Activated CD4-positive, alpha-beta T cell treated with anti-CD3 and anti-CD28 coated beads, Interleukin-2, amount 50 U/mL, for 1 hour (primary cell): Measurements from ENCODE around the gene RBM17.
A peak's percentile ranks its signal among the peaks of the same experiment; 100 is the strongest.
"Not testable (repeated sequence)": the region's sequence is repeated elsewhere in the genome, so short reads cannot be mapped to it uniquely, and the experiment has no call there.

ENCODE experiments used
- DNase-seq: peaks from one replicate; pipeline ENCODE4 v3.0.0-alpha.2; 2020

Gene RBM17

DNA sequence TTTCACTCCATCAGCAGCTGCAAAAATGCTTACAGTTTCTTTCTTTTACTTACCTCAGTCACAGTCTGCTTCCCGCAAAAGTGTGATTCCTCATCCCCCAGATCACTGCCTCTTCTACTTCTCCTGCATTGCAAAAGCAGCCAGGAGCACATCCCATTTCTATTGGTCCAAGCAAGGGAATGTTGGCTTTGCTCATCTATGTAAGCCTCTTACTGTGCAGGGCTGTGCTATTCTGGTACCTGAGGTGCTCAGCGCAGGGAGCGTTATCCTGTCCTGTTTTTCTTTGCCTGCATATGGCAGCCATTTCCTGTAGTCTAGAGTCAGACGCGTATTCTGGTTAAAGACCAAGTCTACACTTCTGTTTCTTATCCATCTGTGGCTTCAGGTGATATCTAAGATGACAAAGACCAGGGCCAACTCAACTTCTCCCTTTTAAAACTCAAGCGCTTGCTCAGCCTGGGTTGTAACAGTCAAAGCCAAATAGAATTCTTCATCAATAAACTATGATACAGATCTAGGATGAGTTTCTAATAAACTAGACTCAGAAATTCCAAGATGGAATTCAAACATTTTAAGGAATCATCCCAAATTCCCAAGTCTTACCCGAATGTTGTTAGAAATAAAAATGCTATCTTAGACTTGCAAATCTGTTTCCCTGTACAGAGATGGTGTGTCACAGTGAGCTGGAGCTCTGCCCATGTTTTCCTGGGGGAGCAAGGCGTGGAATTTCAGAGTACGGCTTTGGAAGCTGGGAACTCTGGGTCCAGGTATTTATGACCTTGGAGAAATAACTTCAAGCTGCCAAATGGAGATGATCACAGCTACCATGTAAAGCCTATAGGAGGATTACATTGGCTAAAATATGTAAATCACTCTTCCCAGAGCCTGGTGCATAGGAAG is 6.1 kb upstream of the RBM17 start:
- no peak for DNase-seq

GRCh38 chr10:6083523-6084475 is 5.0 kb upstream of the RBM17 start:
- DNase-seq = peak; percentile 23

DNA sequence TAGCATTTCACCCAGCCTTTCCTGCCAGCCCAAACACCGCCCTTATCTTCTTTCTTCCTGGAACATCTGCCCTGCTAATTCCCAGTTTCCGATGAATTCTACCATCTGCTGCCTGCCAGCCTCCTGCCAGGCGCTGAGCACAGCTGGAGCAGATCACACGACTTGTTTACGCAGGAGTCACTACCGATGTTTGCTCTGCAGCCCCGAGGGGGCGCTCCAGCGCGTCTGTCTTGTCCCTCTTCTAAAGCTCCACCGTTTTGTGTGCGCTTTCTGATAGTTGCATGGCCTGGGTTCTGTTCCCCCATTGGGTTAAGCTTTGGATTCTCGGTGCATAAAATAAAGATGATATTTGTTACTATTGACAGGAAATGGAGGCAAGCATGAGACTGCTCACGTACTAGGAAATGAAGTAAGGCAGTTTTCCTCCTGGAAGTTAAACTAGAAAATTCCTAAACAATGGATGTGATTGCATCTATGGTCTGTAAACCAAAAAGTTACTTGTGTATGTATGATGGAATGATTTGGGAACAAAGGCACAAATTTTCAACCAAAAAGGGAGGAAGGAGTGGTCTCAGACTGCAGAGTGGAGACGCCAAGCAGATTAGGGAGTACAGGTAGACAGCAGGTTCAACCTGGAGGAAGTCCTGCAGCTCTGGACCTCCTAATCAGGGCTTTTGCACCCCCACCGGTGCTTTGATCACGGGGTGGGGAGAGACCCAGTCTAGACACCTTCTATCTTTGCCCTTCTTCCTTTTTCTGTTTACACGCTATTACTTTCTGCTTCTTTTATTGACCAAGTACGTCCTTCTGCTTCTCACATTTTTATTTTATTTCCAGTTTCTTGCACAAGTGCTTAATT is 2.2 kb upstream of the RBM17 start:
- DNase-seq = peak; percentile 84

GRCh38 chr10:6089334-6090219 is 743 bp downstream of the RBM17 start:
- peak; percentile 16 for DNase-seq

DNA sequence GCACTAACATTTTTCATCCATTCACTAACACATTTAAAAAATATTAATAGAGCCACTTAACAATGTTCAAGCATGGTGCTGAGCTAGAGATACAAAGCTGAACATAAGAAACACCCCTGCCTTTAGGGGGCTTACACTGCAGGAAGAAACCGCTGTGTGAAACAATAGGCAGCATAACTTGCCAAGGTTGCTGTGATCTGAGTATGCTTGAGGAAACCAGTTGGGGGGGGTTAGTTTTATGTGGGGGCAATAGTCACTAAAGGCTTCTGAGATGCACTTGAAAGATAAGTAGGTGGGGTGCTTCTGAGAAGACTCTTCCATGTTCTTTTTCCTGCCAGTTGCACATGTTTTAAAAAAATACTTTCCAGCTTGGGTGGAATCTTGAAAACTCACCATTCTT is 2.8 kb downstream of the RBM17 start:
- no peak for DNase-seq

DNA sequence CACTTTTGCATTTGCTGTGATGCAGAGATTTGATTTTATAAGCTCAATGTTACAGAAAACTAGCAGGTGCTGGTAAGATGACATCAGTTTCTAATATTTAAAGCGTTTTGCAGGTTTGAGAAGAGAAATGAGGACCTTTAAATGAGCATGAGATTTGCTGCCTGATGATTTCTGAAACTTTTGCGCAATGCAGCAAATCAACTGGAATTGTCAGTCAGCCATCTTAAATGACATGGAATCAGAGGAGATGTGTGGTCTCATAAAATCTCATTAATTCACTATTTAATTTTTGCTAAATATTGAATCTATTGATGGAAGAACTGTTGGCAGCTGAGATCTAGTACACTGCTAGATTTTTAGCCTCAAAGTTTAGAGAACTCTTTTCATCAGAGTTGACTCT is 3.9 kb downstream of the RBM17 start:
- DNase-seq = no peak

DNA sequence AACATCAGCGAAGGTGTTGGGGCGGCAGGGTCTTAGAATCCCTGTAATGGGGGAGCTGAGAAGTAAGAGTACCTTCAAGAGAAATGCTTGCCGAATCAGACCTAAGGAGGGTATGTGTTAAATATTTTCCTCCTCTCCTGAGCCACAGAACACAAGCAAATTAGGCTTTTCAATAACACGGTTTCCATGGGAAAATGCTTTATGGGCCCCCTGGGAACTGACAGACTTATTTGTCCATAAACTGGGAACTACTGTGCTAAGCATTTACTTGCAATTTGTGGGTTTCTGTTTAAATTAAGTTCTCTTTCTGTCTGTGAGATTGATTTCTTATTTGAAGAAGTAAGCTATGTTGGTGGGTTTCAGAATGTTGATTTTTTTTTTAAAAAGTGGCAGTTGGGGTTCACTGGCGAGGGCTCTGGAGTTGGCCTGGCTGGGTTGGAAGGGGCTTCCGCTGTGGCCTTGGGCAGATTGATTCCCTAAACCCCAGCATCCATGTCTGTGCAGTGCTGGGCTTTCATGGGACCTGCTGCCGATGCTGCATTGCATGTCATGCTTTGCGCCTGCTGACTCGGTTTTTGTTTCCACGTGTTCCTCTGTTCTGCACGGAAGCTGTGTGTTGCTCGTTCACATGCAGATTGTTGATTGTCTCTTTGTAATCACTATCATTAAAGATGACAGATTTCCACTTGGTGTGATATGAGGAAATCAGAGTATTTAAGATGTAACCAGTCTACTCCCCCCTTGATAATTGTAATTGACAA is 7.2 kb downstream of the RBM17 start:
- no peak for DNase-seq

- no peak for DNase-seq
Observed at GRCh38 chr10:6097063-6097462, 8.2 kb downstream of the RBM17 start.

DNA sequence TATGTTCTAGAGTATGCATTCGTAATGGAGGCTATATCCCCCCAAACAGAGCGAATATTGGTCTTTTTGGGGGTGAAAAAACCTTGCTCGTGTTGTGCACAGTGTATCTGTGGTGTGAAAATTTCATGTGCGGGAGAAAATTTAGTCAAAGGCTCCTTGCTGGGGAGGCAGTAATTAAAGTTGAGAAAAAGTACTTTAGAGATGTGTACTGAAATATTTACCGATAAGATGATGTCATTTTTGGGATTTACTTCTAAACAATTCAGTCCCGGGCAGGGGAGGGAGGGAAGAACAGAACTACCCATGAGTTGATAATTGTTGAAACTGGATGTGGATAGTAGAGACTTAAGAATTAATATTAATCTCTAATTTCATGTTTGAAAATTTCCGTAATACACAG is 9.3 kb downstream of the RBM17 start:
- no peak for DNase-seq

GRCh38 chr10:6100370-6100769 is 11.5 kb downstream of the RBM17 start:
- no peak for DNase-seq

DNA sequence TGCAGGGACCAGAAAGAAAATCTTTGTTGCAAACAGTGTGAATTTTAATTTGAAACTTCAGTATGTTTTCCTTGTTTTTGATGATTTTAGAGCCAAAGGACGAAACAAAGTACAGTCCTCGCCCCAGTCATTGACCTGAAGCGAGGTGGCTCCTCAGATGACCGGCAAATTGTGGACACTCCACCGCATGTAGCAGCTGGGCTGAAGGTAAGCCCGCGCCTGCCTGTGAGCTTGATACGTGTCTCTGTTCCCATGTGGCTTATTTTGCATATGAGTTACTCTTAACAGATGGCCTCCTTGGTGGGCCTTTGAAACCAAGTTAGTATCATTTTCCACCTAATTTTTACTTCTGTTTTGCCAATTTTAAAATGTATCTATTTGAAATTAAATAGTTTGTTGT is 12.3 kb downstream of the RBM17 start:
- DNase-seq = no peak

GRCh38 chr10:6102128-6102527 is 13.3 kb downstream of the RBM17 start:
- DNase-seq = no peak

GRCh38 chr10:6103591-6103990 is 14.8 kb downstream of the RBM17 start:
- DNase-seq = no peak

- not testable (repeated sequence) for DNase-seq
Observed at GRCh38 chr10:6107616-6108015, 18.8 kb downstream of the RBM17 start.

DNA sequence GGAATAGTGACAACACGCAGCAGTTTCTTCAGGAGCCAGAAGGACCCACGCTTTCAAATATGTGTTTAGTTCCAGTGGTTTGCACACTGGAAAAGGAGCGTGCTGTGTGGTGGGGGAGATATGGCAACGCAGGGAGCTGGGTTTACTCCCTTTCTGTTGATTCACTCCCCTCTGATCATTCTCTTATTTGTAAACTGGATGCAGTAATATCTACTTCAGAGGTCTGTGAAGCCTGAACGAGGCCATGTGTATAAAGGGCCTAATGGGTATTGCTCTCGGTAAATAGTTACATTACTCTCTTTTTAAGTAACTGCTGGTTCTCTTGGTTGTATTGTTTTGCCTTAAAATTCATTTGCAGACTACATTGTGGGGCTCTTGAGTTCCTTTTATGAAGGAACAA is 19.2 kb downstream of the RBM17 start:
- no peak for DNase-seq

- peak; percentile 13 for DNase-seq
Observed at GRCh38 chr10:6108631-6109443, 20.0 kb downstream of the RBM17 start.

- no peak for DNase-seq
Observed at GRCh38 chr10:6109444-6109775, 20.6 kb downstream of the RBM17 start.

DNA sequence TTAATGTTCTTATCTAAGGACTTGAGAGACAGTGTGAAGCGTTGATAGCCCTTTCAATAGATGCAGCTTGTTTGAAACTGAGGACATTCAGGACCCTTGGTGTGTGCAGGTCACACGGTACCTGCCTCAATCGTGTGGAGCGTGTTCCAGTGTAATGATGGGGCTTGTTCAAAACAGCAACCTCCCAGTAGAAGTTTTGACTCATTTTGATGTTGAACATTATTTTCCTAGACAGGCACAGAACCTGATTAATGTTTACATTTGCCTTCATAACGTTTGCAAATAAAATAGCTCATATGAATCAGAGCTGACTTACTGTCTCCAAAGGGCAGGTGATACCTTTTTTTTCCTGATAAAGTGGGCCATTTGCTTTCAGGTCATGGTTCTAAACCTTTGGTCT is 21.3 kb downstream of the RBM17 start:
- no peak for DNase-seq

- no peak for DNase-seq
Observed at GRCh38 chr10:6112893-6113292, 24.1 kb downstream of the RBM17 start.

- no peak for DNase-seq
Observed at GRCh38 chr10:6114299-6114698, 25.5 kb downstream of the RBM17 start.
